Natural killer cell (primary cell): ENCODE data around the gene LMO3. TPM values are rescaled to one million over a fixed set of nuclear protein-coding genes. Genes with fewer than 3 reads are reported as not detected.

Source experiments
- ATAC-seq, 3 donors: fragments of 150-1000 bp in 2 of 3; fragments of 200-7000 bp in 1 of 3; cut with Tn5 transposase; 1 replicate in 1 of 3; 2 replicates in 2 of 3; pipeline ENCODE4 v1.10.0; 2021; ENCODE audit warnings: mild to moderate bottlenecking in 2 of 3, moderate library complexity in 2 of 3
- DNase-seq, 2 donors: peaks; one replicate each; pipeline versions ENCODE4 v3.0.0 to v3.0.0-alpha.2; 2013 to 2021; ENCODE audit warnings: mixed read lengths in 1 of 2
- H3K27ac ChIP-seq: one replicate; pipeline ENCODE4 v1.5.1; 2013; ENCODE audit warnings: mild to moderate bottlenecking, low read length
- H3K27me3 ChIP-seq: one replicate; pipeline ENCODE4 v1.6.1; 2013; ENCODE audit warnings: low read length; ENCODE audit not compliant: control insufficient read depth, insufficient read depth
- H3K36me3 ChIP-seq: one replicate; pipeline ENCODE4 v1.6.1; 2013; ENCODE audit warnings: low read length; ENCODE audit not compliant: control insufficient read depth, insufficient read depth
- H3K4me1 ChIP-seq: one replicate; pipeline ENCODE4 v1.6.1; 2013; ENCODE audit warnings: low read length; ENCODE audit not compliant: control insufficient read depth, insufficient read depth
- H3K4me3 ChIP-seq: one replicate; pipeline ENCODE4 v1.5.1; 2013; ENCODE audit warnings: low read length
- H3K9me3 ChIP-seq: one replicate; pipeline ENCODE4 v1.6.1; 2013; ENCODE audit warnings: low read length; ENCODE audit not compliant: control insufficient read depth, insufficient read depth
- H3K27ac Mint-ChIP-seq, 2 donors: one replicate each; pipeline ENCODE4 v1.8.0; 2022; ENCODE audit warnings: mild to moderate bottlenecking in 2 of 2, mixed read lengths in 2 of 2, moderate library complexity in 1 of 2
- H3K27me3 Mint-ChIP-seq, 2 donors: one replicate each; pipeline ENCODE4 v1.8.0; 2022; ENCODE audit warnings: low read depth in 2 of 2, mixed read lengths in 2 of 2
- H3K36me3 Mint-ChIP-seq: one replicate; pipeline ENCODE4 v1.8.0; 2022; ENCODE audit warnings: mixed read lengths
- H3K4me1 Mint-ChIP-seq, 2 donors: one replicate each; pipeline ENCODE4 v1.8.0; 2022; ENCODE audit warnings: mixed read lengths in 2 of 2
- H3K4me3 Mint-ChIP-seq: one replicate; pipeline ENCODE4 v1.8.0; 2022; ENCODE audit warnings: mild to moderate bottlenecking, moderate library complexity, mixed read lengths
- H3K9me3 Mint-ChIP-seq, 2 donors: one replicate each; pipeline ENCODE4 v1.8.0; 2022; ENCODE audit warnings: mixed read lengths in 2 of 2
- CTCF ChIP-seq: fragments of 200-600 bp; IDR thresholded peaks from one replicate; pipeline ENCODE4 v1.8.0; 2022; ENCODE audit warnings: antibody characterized with exemption
- WGBS: methylation state at CpG from one replicate; pipeline ENCODE4 v1.1.7; 2013; ENCODE audit warnings: missing lambda C conversion rate; ENCODE audit not compliant: insufficient coverage; 5-methylcytosine and 5-hydroxymethylcytosine counted together
- intact Hi-C: fragments of 100-400 bp; cut with micrococcal nuclease; formaldehyde crosslinking; loops from one replicate; pipeline ENCODE4 v1.14.2; 2022
- total RNA-seq, 4 donors: library from RNA; stranded (reverse); fragments of 120-200 nt in 1 of 4; gene quantifications; one replicate each; pipeline versions ENCODE4 v1.2.3 to v1.2.4, GENCODE V29; 2013 to 2022

LMO3 gene
- total RNA-seq, 3 donors from 2014 or later (not counting 1 experiment from before 2014, with no cell fraction given), result not detected

DNA sequence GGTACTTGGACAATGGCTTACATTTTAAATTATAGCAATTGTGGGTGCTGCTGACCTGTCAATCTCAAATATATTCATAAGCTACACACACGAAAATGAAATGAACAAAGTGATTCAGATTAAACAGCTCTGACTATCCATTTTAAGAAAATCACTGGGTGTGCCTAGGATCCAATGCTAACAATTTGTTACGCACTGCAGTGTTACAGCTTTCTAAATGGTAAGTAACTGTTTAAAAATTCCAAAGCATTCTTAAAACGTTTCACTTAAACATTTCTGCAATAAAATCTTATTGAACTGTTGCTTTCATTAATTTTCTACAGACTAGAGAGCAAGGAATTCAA is 18.9 kb downstream of the LMO3 start:
- TF ChIP-seq CTCF, result no peak
- no peaks in the 10 kb centered on the region for H3K27me3 ChIP-seq
- Mint-ChIP-seq H3K36me3 (no peaks in the 10 kb centered on the region), H3K27ac (no peak overlapping the region), H3K4me1 (no peaks in the 10 kb centered on the region), H3K4me3 (no peak overlapping the region), H3K9me3 (peaks cover 18 to 26% of the 10 kb centered on the region in 2 donors), H3K27me3 (no peaks in the 10 kb centered on the region)
- 58% methylated on average over 3 of the region's 3 CpGs for WGBS
- no peak for ATAC-seq
- no peaks in the 10 kb centered on the region for H3K9me3 ChIP-seq
- no peaks in the 10 kb centered on the region for H3K36me3 ChIP-seq
- H3K4me3 ChIP-seq, result no peak overlapping the region
- H3K4me1 ChIP-seq, result no peaks in the 10 kb centered on the region
- no peak overlapping the region for H3K27ac ChIP-seq
- DNase-seq, result no peak
- intact Hi-C loops, result no loop called here

GRCh38 chr12:16586350-16587109 is 19.4 kb downstream of the LMO3 start:
- peaks cover 21 to 24% of the 10 kb centered on the region in 2 donors for H3K9me3 Mint-ChIP-seq
- H3K36me3 Mint-ChIP-seq, result no peaks in the 10 kb centered on the region
- 94% methylated on average over 7 of the region's 8 CpGs for WGBS
- no peaks in the 10 kb centered on the region for H3K4me1 ChIP-seq
- no peaks in the 10 kb centered on the region for H3K36me3 ChIP-seq
- ATAC-seq (no peak), DNase-seq (no peak)
- intact Hi-C loops, result no loop called here
- no peaks in the 10 kb centered on the region for H3K27me3 ChIP-seq
- no peaks in the 10 kb centered on the region for H3K9me3 ChIP-seq
- TF ChIP-seq CTCF, result no peak
- H3K27me3 Mint-ChIP-seq, result no peaks in the 10 kb centered on the region
- H3K4me3 ChIP-seq, result no peak overlapping the region
- H3K27ac Mint-ChIP-seq, result no peak overlapping the region
- no peak overlapping the region for H3K4me3 Mint-ChIP-seq
- no peak overlapping the region for H3K27ac ChIP-seq
- H3K4me1 Mint-ChIP-seq, result no peaks in the 10 kb centered on the region

GRCh38 chr12:16585781-16586180 is 20.2 kb downstream of the LMO3 start:
- Histone ChIP-seq H3K4me3 (no peak overlapping the region), H3K9me3 (no peaks in the 10 kb centered on the region), H3K27me3 (no peaks in the 10 kb centered on the region), H3K27ac (no peak overlapping the region), H3K4me1 (no peaks in the 10 kb centered on the region), H3K36me3 (no peaks in the 10 kb centered on the region)
- H3K36me3 Mint-ChIP-seq, result no peaks in the 10 kb centered on the region
- no peaks in the 10 kb centered on the region for H3K4me1 Mint-ChIP-seq
- TF ChIP-seq CTCF, result no peak
- 70% methylated on average over 2 of the region's 2 CpGs for WGBS
- H3K4me3 Mint-ChIP-seq, result no peak overlapping the region
- H3K9me3 Mint-ChIP-seq, result peaks cover 19 to 21% of the 10 kb centered on the region in 2 donors
- ATAC-seq (no peak), DNase-seq (no peak)
- H3K27ac Mint-ChIP-seq, result no peak overlapping the region
- intact Hi-C loops, result no loop called here
- no peaks in the 10 kb centered on the region for H3K27me3 Mint-ChIP-seq
